Peyer's patch (tissue), 4 donors: Measurements from ENCODE around the gene DHX8. TPM values are rescaled to one million over a fixed set of nuclear protein-coding genes. Genes with fewer than 3 reads are reported as not detected.

Experiments used
- DNase-seq, 3 donors: peaks; one replicate each; pipeline ENCODE4 v3.0.0-alpha.2; 2017 to 2019
- H3K27ac ChIP-seq, 4 donors: fragments of 200-600 bp; sonication (generic); one replicate each; pipeline ENCODE4 v1.5.1; 2016 to 2019
- H3K27me3 ChIP-seq, 2 donors: fragments of 200-600 bp; sonication (generic); one replicate each; pipeline ENCODE4 v1.5.1; 2019
- H3K36me3 ChIP-seq, 3 donors: fragments of 200-600 bp; sonication (generic); one replicate each; pipeline ENCODE4 v1.5.1; 2016 to 2019
- H3K4me1 ChIP-seq, 4 donors: fragments of 200-600 bp; sonication (generic); one replicate each; pipeline ENCODE4 v1.5.1; 2016 to 2019
- H3K4me3 ChIP-seq, 4 donors: fragments of 200-600 bp; sonication (generic); 1 replicate in 3 of 4; 2 replicates in 1 of 4; pipeline ENCODE4 v1.5.1; 2016 to 2019; ENCODE audit warnings: mild to moderate bottlenecking in 1 of 4
- H3K9me3 ChIP-seq, 4 donors: fragments of 200-600 bp; sonication (generic); one replicate each; pipeline ENCODE4 v1.5.1; 2016 to 2019; ENCODE audit warnings: mild to moderate bottlenecking in 1 of 4
- CTCF ChIP-seq, 6 experiments: fragments of 450-650 bp in 4 of 6; fragments of 200-600 bp in 2 of 6; sonication (generic) in 1 of 6; IDR thresholded peaks; one replicate each; pipeline ENCODE4 v1.5.1; 2017 to 2019; ENCODE audit warnings: antibody characterized with exemption in 6 of 6, mild to moderate bottlenecking in 3 of 6, moderate library complexity in 1 of 6
- POLR2A ChIP-seq, 2 donors: fragments of 450-650 bp; IDR thresholded peaks; one replicate each; pipeline ENCODE4 v1.5.1; 2017; ENCODE audit warnings: antibody characterized with exemption in 2 of 2, mild to moderate bottlenecking in 2 of 2, moderate library complexity in 2 of 2
- total RNA-seq, 4 donors: library from RNA; depleted of rRNA; stranded (reverse); fragments of >200 nt; gene quantifications; one replicate each; pipeline ENCODE4 v1.1.0, GENCODE V29; 2016

DHX8 gene
- total RNA-seq, 4 donors from 2014 or later, result 48.9 to 60.4 (median 54.0) TPM

DNA sequence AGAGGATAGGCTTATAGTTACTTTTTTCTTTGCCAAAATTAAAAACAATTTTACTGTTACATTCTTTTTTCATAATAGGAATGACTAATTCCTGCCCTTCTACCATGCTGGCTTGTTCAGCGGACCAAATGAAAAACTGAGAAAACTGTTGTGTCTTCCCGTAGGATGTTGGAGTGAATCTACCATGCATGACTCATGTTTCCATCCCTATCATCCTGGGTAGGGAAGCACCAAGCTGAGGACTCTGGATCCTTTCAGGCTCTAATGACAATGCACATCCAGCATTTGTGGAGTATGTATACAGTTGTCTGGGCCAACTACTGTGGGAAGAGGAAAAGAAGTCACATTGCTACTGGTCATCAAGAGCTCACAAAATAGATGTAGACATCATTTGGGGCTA, 41.1 kb upstream of the DHX8 start:
- Histone ChIP-seq H3K9me3 (no peaks in the 10 kb centered on the region), H3K4me1 (no peaks in the 10 kb centered on the region), H3K27ac (no peak overlapping the region), H3K27me3 (no peaks in the 10 kb centered on the region), H3K4me3 (no peak overlapping the region), H3K36me3 (no peaks in the 10 kb centered on the region)
- no peak for TF ChIP-seq POLR2A (IDR thresholded peaks at IDR 0.05)
- TF ChIP-seq CTCF (IDR thresholded peaks at IDR 0.05), result no peak
- DNase-seq, result no peak

DNA sequence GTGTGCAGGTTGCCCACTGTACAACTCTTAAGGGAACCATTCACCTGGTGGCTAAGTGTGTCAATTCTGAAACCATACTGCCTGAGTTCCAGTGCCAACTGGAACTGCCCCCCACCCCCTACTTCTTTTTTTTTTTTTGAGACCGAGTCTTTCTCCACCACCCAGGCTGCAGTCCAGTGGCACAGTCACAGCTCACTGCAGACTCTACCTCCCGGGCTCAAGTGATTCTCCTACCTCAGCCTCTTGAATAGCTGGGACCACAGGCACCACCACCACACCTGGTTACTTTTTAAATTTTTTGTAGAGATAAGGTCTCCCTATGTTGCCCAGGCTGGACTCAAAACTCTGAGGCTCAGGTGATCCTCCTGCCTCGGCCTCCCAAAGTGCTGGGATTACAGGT, 40.4 kb upstream of the DHX8 start:
- H3K27me3 ChIP-seq, result no peaks in the 10 kb centered on the region
- no peaks in the 10 kb centered on the region for H3K4me1 ChIP-seq
- no peaks in the 10 kb centered on the region for H3K36me3 ChIP-seq
- TF ChIP-seq POLR2A (IDR thresholded peaks at IDR 0.05) (no peak), CTCF (IDR thresholded peaks at IDR 0.05) (no peak)
- DNase-seq, result no peak
- H3K4me3 ChIP-seq, result no peak overlapping the region
- no peaks in the 10 kb centered on the region for H3K9me3 ChIP-seq
- no peak overlapping the region for H3K27ac ChIP-seq

DNA sequence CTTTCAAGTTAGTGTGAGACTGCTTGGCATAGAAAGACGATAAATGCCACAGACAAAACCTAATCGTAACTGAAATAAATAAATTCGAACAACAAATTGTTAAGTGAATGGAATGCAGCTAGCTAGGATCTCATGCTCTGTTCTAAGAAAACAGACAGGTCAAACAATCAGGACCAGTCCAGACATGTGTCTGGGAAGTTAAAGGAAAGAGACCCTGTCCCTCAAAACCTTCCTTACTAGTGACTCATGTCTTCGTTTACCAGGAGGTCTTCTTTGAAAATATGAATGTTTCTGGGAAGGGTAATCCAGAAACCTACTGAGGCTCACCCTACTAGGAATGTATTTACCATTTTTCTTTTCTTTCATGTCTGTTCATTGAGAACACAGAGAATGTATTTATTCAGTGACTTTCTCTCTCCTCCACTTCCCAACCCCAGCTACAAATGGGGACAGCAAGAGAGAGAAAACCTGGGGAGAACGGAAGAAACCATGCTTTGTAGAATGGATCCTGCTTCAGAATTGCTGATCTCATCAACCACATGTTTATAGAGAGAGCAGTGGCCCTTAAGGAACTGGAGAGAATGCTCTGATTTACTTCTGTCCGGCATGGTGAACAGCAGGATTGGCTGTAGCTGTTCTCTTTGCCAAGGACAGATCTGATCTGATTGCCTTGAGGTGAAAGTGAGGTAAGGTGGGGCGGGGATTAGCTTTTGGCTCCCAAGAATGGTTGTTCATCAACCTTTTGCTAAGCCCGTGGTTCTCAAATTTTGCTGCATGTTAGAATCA, 39.4 kb upstream of the DHX8 start:
- Histone ChIP-seq H3K9me3 (no peaks in the 10 kb centered on the region), H3K4me1 (no peaks in the 10 kb centered on the region), H3K4me3 (no peak overlapping the region), H3K27ac (no peak overlapping the region), H3K27me3 (no peaks in the 10 kb centered on the region), H3K36me3 (no peaks in the 10 kb centered on the region)
- no peak for DNase-seq
- no peak for TF ChIP-seq CTCF (IDR thresholded peaks at IDR 0.05)
- TF ChIP-seq POLR2A (IDR thresholded peaks at IDR 0.05), result no peak

DNA sequence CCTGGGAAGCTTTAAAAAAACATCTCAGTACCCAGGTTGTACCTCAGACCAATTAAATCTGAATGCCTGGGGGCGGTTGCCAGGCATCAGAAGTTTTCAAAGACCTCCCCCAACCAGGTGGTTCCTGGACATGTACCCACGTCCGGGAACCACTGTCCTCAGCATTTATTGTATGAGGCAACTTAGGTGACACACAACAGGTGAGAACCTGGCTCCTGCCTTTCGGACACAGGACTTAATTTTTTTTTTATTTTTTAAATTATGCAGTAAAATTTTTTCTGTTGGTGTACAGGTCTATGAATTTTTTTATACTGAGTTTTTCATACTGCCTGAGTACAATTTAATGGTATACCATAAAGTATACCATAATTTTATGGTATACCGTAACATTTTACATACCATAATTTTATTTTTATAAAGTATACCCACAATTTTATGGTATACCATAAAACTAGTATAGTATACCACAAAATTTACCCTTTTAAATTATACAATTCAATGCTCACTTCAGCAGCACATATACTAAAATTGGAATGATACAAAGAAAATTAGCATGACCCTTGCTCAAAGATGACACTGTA, 38.7 kb upstream of the DHX8 start:
- DNase-seq, result no peak
- H3K4me3 ChIP-seq, result no peak overlapping the region
- no peak for TF ChIP-seq CTCF (IDR thresholded peaks at IDR 0.05)
- no peak for TF ChIP-seq POLR2A (IDR thresholded peaks at IDR 0.05)
- no peak overlapping the region for H3K27ac ChIP-seq
- no peaks in the 10 kb centered on the region for H3K9me3 ChIP-seq
- no peaks in the 10 kb centered on the region for H3K36me3 ChIP-seq
- H3K4me1 ChIP-seq, result no peaks in the 10 kb centered on the region
- no peaks in the 10 kb centered on the region for H3K27me3 ChIP-seq

GRCh38 chr17:43446773-43447172, 37.0 kb upstream of the DHX8 start:
- H3K4me3 ChIP-seq, result no peak overlapping the region
- H3K36me3 ChIP-seq, result no peaks in the 10 kb centered on the region
- TF ChIP-seq POLR2A (IDR thresholded peaks at IDR 0.05) (no peak), CTCF (IDR thresholded peaks at IDR 0.05) (no peak)
- no peaks in the 10 kb centered on the region for H3K4me1 ChIP-seq
- no peaks in the 10 kb centered on the region for H3K27me3 ChIP-seq
- no peak for DNase-seq
- H3K9me3 ChIP-seq, result no peaks in the 10 kb centered on the region
- no peak overlapping the region for H3K27ac ChIP-seq
